Measurements from ENCODE around the gene DCLK2.

The DCLK2 gene

DNA sequence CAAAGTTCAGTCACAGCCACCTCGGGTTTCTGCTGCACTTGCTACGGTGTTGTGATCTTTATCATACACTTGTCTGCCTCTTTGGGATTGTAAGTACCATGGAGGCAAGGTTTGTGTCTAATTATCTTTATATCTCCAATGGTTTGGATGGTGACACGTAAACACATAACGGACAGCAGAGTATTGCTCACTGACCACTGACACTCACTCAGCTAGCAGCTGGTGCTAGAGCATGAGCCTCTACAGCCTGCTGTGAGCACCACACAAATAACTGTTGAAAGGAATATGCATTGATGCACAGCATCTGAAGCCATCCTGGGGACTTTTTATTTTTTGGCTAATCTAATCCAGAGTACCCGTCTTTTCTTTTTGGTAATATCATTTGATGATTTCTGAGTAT is 156.0 kb downstream of the DCLK2 start:
- TF ChIP-seq, protein P1, sequence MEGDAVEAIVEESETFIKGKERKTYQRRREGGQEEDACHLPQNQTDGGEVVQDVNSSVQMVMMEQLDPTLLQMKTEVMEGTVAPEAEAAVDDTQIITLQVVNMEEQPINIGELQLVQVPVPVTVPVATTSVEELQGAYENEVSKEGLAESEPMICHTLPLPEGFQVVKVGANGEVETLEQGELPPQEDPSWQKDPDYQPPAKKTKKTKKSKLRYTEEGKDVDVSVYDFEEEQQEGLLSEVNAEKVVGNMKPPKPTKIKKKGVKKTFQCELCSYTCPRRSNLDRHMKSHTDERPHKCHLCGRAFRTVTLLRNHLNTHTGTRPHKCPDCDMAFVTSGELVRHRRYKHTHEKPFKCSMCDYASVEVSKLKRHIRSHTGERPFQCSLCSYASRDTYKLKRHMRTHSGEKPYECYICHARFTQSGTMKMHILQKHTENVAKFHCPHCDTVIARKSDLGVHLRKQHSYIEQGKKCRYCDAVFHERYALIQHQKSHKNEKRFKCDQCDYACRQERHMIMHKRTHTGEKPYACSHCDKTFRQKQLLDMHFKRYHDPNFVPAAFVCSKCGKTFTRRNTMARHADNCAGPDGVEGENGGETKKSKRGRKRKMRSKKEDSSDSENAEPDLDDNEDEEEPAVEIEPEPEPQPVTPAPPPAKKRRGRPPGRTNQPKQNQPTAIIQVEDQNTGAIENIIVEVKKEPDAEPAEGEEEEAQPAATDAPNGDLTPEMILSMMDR (IDR thresholded peaks at IDR 0.05; ENCODE audit: control extremely low read depth, extremely low read depth, low read depth, missing control alignments) = no peak
- ChIA-PET CTCF (interaction anchor here (1.1 kb wide), 1 partner anchor 9 kb away, joined by 7 read pairs; no protein-coding TSS in a partner anchor), POLR2A (no interaction called here)
- DNase-seq (ENCODE audit: extremely low spot score) = no peak

DNA sequence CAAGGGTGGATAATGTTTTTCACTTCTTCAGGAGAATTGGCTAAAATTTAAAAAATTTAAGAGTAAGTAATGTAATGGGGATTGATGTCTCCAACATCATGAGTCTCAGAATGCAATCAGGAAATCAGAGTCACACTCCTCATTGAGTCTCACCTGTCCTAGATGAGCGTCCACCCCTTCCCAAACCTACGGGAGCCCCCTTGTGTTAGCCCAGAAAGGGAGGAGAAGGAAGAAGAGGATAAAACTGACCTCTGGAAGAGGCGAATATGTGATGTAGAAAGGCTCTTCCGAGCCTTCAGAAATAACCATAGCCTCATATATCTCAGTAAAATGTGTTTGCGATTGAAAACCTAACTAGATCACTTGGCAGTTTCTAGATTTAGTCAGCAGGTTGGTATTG is 157.1 kb downstream of the DCLK2 start:
- TF ChIP-seq, protein P1 (IDR thresholded peaks at IDR 0.05; ENCODE audit: control extremely low read depth, extremely low read depth, low read depth, missing control alignments) = no peak
- ChIA-PET CTCF (no interaction called here), POLR2A (no interaction called here)
- no peak for DNase-seq (ENCODE audit: extremely low spot score)

DNA sequence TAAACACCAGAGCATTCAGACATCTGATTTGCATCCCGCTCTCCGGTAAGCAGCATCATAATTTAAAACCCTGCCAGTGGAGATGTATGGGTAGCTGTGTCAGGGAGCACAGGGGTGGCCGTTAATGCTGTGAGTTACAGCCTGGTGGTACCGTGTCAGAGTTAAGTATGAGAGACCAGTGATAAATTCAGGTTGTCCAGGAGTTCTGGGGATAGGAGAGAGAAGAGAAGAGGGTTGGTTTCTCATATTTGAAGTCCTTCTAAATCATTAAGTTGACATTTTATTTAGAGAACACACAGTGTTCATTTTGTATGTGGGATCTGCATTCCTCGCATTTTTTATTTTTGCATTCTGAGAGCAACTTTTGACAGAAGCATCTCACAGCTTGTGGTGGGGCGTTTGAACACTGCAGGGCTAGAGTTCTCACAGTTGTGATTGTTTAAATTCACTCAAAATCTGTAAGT is 157.6 kb downstream of the DCLK2 start:
- ChIA-PET CTCF (no interaction called here), POLR2A (no interaction called here)
- TF ChIP-seq, protein P1 (IDR thresholded peaks at IDR 0.05; ENCODE audit: control extremely low read depth, extremely low read depth, low read depth, missing control alignments) = no peak
- DNase-seq (ENCODE audit: extremely low spot score) = no peak

DNA sequence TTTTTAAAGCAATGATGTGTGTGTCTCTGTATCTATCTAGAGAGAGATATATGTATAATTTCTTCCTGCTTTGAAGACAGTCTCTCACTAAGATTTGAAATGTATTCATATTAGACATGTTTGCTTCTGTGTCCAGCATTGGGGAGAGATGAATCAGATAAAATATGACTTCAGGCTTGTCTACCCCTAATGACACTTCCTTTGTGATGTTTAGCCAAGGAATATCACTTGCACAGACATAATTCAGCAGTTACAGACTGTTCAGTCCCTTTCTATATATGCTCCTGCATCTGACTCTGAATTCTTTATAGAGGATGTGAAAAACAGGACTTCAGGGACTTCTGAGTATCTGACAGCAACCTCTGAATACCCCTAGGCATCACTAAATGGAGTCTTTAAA is 158.4 kb downstream of the DCLK2 start:
- CTCF ChIA-PET = no interaction called here
- no peak for DNase-seq (ENCODE audit: extremely low spot score)
- TF ChIP-seq, protein P1 (IDR thresholded peaks at IDR 0.05; ENCODE audit: control extremely low read depth, extremely low read depth, low read depth, missing control alignments) = no peak
- POLR2A ChIA-PET = no interaction called here

DNA sequence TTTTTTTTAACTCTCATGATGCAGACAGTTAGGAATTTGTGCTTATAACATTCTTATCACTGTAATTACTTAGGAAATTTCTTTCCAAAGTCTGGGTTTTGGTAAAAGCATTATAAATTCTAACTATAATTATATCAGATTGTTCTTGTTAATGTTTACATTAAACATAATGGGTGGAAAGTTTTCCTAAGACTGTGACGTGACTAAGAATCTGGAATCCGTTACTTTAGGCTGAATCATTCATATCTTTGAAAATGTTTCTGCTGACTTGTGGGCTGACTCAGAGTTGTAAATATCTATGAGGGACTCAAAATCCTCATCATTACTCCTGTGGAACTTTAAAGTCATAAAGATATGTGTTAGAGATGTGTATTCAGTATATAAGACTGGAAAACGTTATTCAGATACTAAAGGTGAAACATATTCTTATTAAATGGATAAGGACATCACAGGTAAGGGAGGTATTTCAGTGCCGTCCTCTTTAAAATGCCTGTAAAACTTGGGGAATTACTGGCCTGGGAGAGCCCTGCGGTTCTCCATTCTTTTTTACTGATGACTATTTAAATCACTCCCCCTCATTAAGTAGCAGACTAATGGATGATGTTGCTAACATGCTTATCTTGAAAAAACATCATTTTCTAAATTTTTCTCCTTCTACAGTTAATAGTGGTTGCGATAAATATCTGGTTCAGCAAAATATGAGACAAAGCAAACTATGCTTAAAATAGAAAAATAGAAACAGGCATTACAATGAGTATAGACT is 159.0 kb downstream of the DCLK2 start:
- CTCF ChIA-PET = no interaction called here
- no peak for DNase-seq (ENCODE audit: extremely low spot score)
- POLR2A ChIA-PET = no interaction called here
- TF ChIP-seq, protein P1 (IDR thresholded peaks at IDR 0.05; ENCODE audit: control extremely low read depth, extremely low read depth, low read depth, missing control alignments) = no peak

DNA sequence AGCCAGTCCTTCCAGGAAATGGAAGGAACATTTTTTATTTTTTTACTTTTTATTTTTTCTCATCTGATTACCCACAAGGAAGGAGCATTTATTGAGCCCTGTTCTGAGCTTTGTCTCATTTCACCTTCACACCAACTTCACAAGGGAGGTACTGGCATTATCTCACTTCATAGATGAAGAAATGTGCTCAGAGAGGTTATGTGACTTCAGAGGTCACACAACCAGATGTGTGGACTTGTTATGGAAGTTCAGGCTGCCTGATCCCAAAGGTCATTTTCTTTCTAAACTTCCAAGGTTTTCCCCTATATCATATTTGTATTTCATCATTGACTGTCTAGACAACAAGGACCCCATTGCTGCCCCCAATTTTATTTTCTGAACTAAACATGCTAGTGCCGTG is 160.3 kb downstream of the DCLK2 start:
- ChIA-PET CTCF (no interaction called here), POLR2A (no interaction called here)
- TF ChIP-seq, protein P1 (IDR thresholded peaks at IDR 0.05; ENCODE audit: control extremely low read depth, extremely low read depth, low read depth, missing control alignments) = no peak
- no peak for DNase-seq (ENCODE audit: extremely low spot score)

All from GM10248 (cell line).